Progenitor cell of endocrine pancreas (in vitro differentiated cells): ENCODE results near the gene CLEC3B. TPM values are rescaled to one million over a fixed set of nuclear protein-coding genes. Genes with fewer than 3 reads are reported as not detected.

Experiments used
- DNase-seq: peaks from one replicate; pipeline ENCODE4 v3.0.0; 2021; ENCODE audit warnings: low spot score; ENCODE audit not compliant: unreplicated experiment
- H3K27ac Mint-ChIP-seq: 2 replicates; pipeline ENCODE4 v1.8.0; 2021; ENCODE audit warnings: mild to moderate bottlenecking, moderate library complexity, mixed read lengths
- H3K27me3 Mint-ChIP-seq: 2 replicates; pipeline ENCODE4 v1.8.0; 2021; ENCODE audit warnings: mixed read lengths
- H3K36me3 Mint-ChIP-seq: 2 replicates; pipeline ENCODE4 v1.8.0; 2022; ENCODE audit warnings: mixed read lengths; ENCODE audit not compliant: insufficient read depth
- H3K4me1 Mint-ChIP-seq: 2 replicates; pipeline ENCODE4 v1.8.0; 2021; ENCODE audit warnings: low read depth, mixed read lengths
- H3K4me3 Mint-ChIP-seq: 2 replicates; pipeline ENCODE4 v1.8.0; 2021; ENCODE audit warnings: low read depth, mild to moderate bottlenecking, moderate library complexity, mixed read lengths
- H3K9me3 Mint-ChIP-seq: 2 replicates; pipeline ENCODE4 v1.8.0; 2021; ENCODE audit warnings: low read depth, mixed read lengths
- total RNA-seq: library from RNA; stranded (reverse); gene quantifications from 2 replicates; pipeline ENCODE4 v1.2.1, GENCODE V29; 2021
- TF ChIP-seq, protein P1 (sequence below): fragments of 200-600 bp; sonication (generic); IDR thresholded peaks from one replicate; pipeline ENCODE4 v1.5.0; 2021; ENCODE audit warnings: antibody characterized with exemption, mild to moderate bottlenecking; ENCODE audit not compliant: unreplicated experiment

The CLEC3B gene
- total RNA-seq, 1 donor from 2014 or later, result not detected

- Mint-ChIP-seq H3K27ac (no peak overlapping the region), H3K4me3 (no peak overlapping the region)
- TF ChIP-seq, protein P1, sequence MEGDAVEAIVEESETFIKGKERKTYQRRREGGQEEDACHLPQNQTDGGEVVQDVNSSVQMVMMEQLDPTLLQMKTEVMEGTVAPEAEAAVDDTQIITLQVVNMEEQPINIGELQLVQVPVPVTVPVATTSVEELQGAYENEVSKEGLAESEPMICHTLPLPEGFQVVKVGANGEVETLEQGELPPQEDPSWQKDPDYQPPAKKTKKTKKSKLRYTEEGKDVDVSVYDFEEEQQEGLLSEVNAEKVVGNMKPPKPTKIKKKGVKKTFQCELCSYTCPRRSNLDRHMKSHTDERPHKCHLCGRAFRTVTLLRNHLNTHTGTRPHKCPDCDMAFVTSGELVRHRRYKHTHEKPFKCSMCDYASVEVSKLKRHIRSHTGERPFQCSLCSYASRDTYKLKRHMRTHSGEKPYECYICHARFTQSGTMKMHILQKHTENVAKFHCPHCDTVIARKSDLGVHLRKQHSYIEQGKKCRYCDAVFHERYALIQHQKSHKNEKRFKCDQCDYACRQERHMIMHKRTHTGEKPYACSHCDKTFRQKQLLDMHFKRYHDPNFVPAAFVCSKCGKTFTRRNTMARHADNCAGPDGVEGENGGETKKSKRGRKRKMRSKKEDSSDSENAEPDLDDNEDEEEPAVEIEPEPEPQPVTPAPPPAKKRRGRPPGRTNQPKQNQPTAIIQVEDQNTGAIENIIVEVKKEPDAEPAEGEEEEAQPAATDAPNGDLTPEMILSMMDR, result no peak
Measured at GRCh38 chr3:45010811-45011333, 15.2 kb upstream of the CLEC3B start.

DNA sequence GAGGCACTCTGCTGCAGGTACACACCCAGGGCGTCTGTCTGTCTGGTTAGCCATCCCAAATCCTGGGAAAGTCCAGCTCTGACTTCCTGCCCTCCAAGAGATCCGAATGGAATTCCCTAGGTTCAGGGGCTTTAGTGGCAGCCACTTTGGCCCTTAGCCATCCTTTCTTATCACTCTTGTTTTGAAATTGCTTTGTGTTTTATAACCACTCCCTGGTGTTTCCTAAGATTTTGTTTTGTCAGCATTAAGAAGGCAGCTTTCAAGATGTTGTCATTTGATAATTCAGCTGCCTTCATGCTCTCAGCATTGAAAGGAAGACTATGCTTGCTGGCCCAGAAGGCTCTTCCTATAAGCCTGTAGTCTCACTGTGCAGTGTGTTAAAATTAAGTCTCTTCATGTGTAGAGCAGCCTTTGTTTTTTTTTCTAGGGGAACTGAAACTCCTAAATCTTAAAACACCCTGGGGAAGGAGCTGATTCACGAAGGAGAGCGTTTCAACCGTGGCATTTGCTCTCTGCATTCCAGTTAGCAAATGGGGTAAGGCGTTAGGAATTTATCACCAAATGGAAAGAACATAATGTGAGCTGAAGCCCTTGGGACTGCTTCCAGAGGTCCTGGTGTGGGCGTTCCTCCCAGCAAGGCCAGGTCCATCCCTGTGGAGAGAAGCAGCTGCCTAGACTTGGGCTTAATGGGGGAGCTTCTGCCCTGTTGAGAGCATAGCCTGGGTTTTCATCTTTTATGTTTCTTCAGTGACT is 14.2 kb upstream of the CLEC3B start:
- DNase-seq, result no peak
- peaks cover 20% of the 10 kb centered on the region for H3K36me3 Mint-ChIP-seq
- no peak overlapping the region for H3K27ac Mint-ChIP-seq
- TF ChIP-seq, protein P1, result no peak
- no peaks in the 10 kb centered on the region for H3K27me3 Mint-ChIP-seq
- H3K9me3 Mint-ChIP-seq, result no peaks in the 10 kb centered on the region
- H3K4me1 Mint-ChIP-seq, result no peaks in the 10 kb centered on the region
- no peak overlapping the region for H3K4me3 Mint-ChIP-seq

More at GRCh38 chr3:45010811-45011333, 15.2 kb upstream of the CLEC3B start:
- no peaks in the 10 kb centered on the region for H3K4me1 Mint-ChIP-seq
- DNase-seq, result no peak
- H3K36me3 Mint-ChIP-seq, result peaks cover 21% of the 10 kb centered on the region
- H3K27me3 Mint-ChIP-seq, result no peaks in the 10 kb centered on the region
- no peaks in the 10 kb centered on the region for H3K9me3 Mint-ChIP-seq

DNA sequence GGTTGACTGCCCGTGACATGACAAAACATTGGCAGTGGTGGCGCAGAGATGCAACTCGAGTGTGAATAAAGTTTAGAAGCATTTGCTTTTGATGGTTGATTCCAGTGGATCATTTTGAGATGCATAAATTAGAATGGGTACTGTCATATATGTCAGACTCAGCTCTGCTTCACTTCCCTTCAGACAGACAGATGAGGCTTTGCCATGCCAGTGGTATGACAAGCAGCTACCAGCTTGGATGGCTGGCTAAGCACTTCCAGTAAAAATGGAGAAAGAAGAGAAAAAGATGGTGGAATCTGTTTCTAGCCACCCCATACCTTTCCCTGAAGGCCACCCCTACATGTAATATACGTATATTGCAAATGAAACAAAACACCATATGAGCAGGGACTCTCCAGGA is 13.5 kb upstream of the CLEC3B start:
- H3K4me3 Mint-ChIP-seq, result no peak overlapping the region
- no peaks in the 10 kb centered on the region for H3K4me1 Mint-ChIP-seq
- H3K27me3 Mint-ChIP-seq, result no peaks in the 10 kb centered on the region
- peaks cover 16% of the 10 kb centered on the region for H3K36me3 Mint-ChIP-seq
- TF ChIP-seq, protein P1, result no peak
- H3K27ac Mint-ChIP-seq, result no peak overlapping the region
- DNase-seq, result no peak
- no peaks in the 10 kb centered on the region for H3K9me3 Mint-ChIP-seq

GRCh38 chr3:45016916-45017315 is 9.2 kb upstream of the CLEC3B start:
- no peaks in the 10 kb centered on the region for H3K4me1 Mint-ChIP-seq
- no peak overlapping the region for H3K4me3 Mint-ChIP-seq

DNA sequence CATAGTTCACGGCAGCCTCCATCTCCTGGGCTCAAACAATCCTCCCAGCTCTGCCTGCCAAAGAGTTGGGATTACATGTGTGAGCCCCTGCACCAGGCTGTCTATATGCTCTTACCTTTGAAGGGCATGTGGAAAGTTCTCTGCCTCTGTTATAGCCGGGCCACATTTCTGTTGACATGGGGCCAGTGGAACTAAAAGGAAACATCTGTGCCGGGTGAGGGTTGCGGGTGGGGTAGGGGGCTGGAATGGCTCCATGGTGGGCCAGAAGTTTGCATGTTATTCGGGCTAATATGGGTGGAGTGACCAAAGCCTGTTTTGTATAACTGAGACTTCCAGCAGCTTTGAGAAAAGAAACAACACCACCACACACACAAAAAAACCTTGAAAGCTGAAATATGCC is 8.3 kb upstream of the CLEC3B start:
- DNase-seq, result no peak
- no peaks in the 10 kb centered on the region for H3K27me3 Mint-ChIP-seq
- no peaks in the 10 kb centered on the region for H3K9me3 Mint-ChIP-seq
- peaks cover 5% of the 10 kb centered on the region for H3K36me3 Mint-ChIP-seq
- H3K27ac Mint-ChIP-seq, result no peak overlapping the region
- TF ChIP-seq, protein P1, result no peak
- H3K4me3 Mint-ChIP-seq, result no peak overlapping the region
- H3K4me1 Mint-ChIP-seq, result no peaks in the 10 kb centered on the region

More at GRCh38 chr3:45016916-45017315, 9.2 kb upstream of the CLEC3B start:
- H3K27me3 Mint-ChIP-seq, result no peaks in the 10 kb centered on the region
- H3K9me3 Mint-ChIP-seq, result no peaks in the 10 kb centered on the region
- TF ChIP-seq, protein P1, result no peak
- H3K27ac Mint-ChIP-seq, result no peak overlapping the region
- H3K36me3 Mint-ChIP-seq, result peaks cover 8% of the 10 kb centered on the region
- no peak for DNase-seq
